Endothelial cell of umbilical vein (primary cell): Measurements from ENCODE around the gene GARIN1A. TPM values are rescaled to one million over a fixed set of nuclear protein-coding genes. Genes with fewer than 3 reads are reported as not detected.

Source experiments
- polyA plus RNA-seq, 4 experiments: library from polyadenylated mRNA; depleted of rRNA in 3 of 4; stranded (reverse) in 3 of 4; unstranded in 1 of 4; fragments of >200 nt; gene quantifications; 2 replicates each; pipeline versions ENCODE4 v1.2.1 to v1.2.3, GENCODE V29; 2011 to 2012; ENCODE audit warnings: missing spikeins in 1 of 4
- small RNA-seq: library from RNA; depleted of rRNA; stranded (forward); fragments of <200 nt; gene quantifications from one replicate; pipeline ENCODE3, GENCODE V24; 2012; ENCODE audit warnings: low replicate concordance, low read depth; ENCODE audit not compliant: insufficient read depth, insufficient read length
- total RNA-seq: library from RNA; stranded (reverse); gene quantifications from 2 replicates; pipeline ENCODE4 v1.2.3, GENCODE V29; 2021

GARIN1A gene
- total and polyA plus RNA-seq, 2 donors (not counting 3 experiments of a cell fraction or from before 2014, with no cell fraction given): 0.65 to 3.6 TPM

Small RNA genes within 50 kb of the gene (small RNA-seq; reads per million reads assigned to genes)
- gene RNA5SP242 (not detected), gene RNA5SP243 (not detected), gene RNU6-177P (not detected)

Other genes with a start within 250 kb of the GARIN1A start
- gene HILPDA, start 216.4 kb upstream of the GARIN1A start, total RNA-seq: 14.1 and 14.4 TPM in 2 replicates
- gene HILPDA, start 216.4 kb upstream of the GARIN1A start, polyA plus RNA-seq: 18.8 and 21.7 TPM in 2 replicates
- gene METTL2B, start 195.5 kb upstream of the GARIN1A start, total RNA-seq: 30.0 and 35.6 TPM in 2 replicates
- 14.2 and 15.9 TPM in 2 replicates for gene METTL2B, start 195.5 kb upstream of the GARIN1A start, polyA plus RNA-seq
- gene CALU, start 67.1 kb downstream of the GARIN1A start, total RNA-seq: 254 and 257 TPM in 2 replicates
- gene CALU, start 67.1 kb downstream of the GARIN1A start, polyA plus RNA-seq: 111 and 135 TPM in 2 replicates
- not detected in 2 replicates for gene OPN1SW, start 103.5 kb downstream of the GARIN1A start, total RNA-seq
- not detected in 2 replicates for gene OPN1SW, start 103.5 kb downstream of the GARIN1A start, polyA plus RNA-seq
- 3.2 and 3.3 TPM in 2 replicates for gene CCDC136, start 119.7 kb downstream of the GARIN1A start, total RNA-seq
- gene CCDC136, start 119.7 kb downstream of the GARIN1A start, polyA plus RNA-seq: 1.1 and 1.8 TPM in 2 replicates
- 81.8 and 81.9 TPM in 2 replicates for gene FLNC, start 158.1 kb downstream of the GARIN1A start, total RNA-seq
- gene FLNC, start 158.1 kb downstream of the GARIN1A start, polyA plus RNA-seq: 19.5 and 20.1 TPM in 2 replicates
- gene ATP6V1F, start 190.6 kb downstream of the GARIN1A start, total RNA-seq: 141 and 156 TPM in 2 replicates
- gene ATP6V1F, start 190.6 kb downstream of the GARIN1A start, polyA plus RNA-seq: 360 and 501 TPM in 2 replicates
- gene KCP, start 238.4 kb downstream of the GARIN1A start, total RNA-seq: not detected in 2 replicates
- 0.03 TPM in 1 of 2 replicates, not detected in the other for gene KCP, start 238.4 kb downstream of the GARIN1A start, polyA plus RNA-seq